Kidney glomerular epithelial cell (primary cell): ENCODE measurements around the gene RAB3GAP1.
"Not testable (repeated sequence)": the region's sequence is repeated elsewhere in the genome, so short reads cannot be mapped to it uniquely, and the experiment has no call there.

Experiments used
- DNase-seq: peaks from one replicate; lab custom pipeline; 2025; lab: John Stamatoyannopoulos, UW

RAB3GAP1 gene

GRCh38 chr2:135052042-135052876, at the start of gene RAB3GAP1:
Gene RAB3GAP1, plus strand, starts transcription at chr2:135052292. Its CDS starts 16 bp downstream, at chr2:135052308.
- DNase-seq = peak; percentile 90

- DNase-seq = no peak
Measured at GRCh38 chr2:135002836-135003235, 49.3 kb upstream of the RAB3GAP1 start.

DNA sequence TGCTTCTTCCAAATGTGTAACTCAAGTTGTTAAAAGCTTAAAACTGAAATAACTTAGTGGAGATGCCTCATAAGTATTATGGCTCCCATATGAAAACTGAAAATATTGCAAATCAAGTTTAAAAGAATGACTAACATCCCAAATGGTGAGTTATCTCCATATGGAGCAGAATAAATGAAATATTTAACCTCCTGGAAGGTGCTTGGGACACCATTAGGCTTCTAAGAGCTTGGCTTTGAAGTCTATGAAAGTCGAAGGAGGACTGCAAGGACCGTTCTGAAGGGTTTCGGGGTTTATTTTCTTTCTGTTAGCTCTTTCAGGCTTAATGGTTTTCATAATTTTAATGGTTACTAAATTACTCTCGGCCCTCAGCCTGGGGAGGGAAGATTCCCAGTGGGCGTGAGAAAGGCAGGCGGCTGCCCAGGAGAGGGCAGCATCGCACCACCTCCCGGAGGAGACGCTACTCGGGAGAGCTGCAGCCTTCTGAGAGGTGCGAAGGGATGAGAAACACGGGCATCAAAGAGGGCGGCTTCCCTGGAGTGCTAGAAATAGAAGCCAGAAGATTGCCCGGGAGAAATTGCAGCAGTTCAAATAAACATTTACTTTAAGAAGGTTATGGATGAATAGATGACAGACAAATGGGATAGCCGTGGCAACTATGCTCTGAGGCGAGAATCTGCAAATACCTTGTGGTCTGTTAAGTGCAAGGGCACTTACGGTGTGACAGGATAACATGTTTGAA, 47.9 kb upstream of the RAB3GAP1 start:
- peak; percentile 51 for DNase-seq

DNA sequence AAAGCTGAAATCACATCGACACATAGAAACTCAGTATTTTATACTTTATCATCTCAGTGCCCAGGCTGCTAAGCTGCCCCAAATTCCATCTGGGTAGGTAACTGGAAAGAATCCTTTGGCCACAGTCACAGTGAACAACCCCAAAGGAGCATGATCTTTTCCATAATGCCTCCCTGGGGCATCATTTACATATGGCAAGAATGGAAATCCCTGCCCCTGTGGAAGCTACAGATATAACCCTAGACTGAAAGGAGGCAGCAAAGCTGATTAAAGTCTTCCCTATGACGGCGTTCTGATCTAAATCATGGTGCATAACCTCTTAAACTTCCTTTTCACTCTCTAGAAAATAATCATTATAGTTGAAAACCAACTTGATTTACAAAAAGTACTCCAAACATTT, 46.3 kb upstream of the RAB3GAP1 start:
- DNase-seq = peak; percentile 4

DNA sequence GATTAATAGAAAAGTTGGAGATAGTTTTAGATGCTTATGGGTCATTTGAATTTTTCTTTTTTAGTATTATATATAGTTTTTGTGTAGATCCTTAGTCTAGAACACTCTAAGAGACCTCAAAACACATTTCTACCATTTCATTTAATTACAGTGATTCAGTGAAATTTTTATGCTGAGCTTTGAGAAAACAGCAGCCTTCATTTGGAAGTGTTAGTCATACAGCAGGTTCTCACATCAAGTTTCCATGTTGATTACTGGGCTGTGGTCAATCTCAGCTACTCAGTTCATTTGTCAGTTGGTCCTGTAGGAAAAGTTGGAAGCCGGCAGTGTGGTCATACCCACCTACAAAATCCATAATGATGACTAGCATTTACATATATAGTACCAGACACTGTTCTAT, 42.8 kb upstream of the RAB3GAP1 start:
- no peak for DNase-seq

- DNase-seq = no peak
Measured at GRCh38 chr2:135010200-135010942, 41.7 kb upstream of the RAB3GAP1 start.

GRCh38 chr2:135011633-135012032, 40.5 kb upstream of the RAB3GAP1 start:
- DNase-seq = no peak

DNA sequence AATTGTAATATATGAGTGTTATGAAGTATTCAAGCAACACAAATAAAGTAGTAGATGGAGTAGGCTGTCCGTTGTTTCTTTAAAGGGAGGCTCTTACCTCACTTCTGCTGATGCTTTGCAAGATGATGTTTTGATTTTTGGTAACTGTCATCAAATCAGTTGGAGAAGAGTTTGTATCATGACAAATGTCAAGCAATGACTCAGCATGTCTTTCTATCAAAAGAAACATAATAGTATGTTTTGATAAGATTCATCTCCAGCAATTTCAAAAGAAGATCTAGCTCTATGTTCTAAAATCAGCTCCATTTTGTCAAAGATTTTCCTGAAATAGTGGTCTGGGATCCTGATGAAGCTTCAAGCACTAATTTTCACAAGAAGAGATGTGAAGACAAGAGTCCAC, 30.5 kb upstream of the RAB3GAP1 start:
- no peak for DNase-seq

GRCh38 chr2:135022952-135023880, 28.9 kb upstream of the RAB3GAP1 start:
- DNase-seq = no peak

- no peak for DNase-seq
Measured at GRCh38 chr2:135023886-135024485, 28.1 kb upstream of the RAB3GAP1 start.

- DNase-seq = no peak
Measured at GRCh38 chr2:135029481-135030134, 22.5 kb upstream of the RAB3GAP1 start.

DNA sequence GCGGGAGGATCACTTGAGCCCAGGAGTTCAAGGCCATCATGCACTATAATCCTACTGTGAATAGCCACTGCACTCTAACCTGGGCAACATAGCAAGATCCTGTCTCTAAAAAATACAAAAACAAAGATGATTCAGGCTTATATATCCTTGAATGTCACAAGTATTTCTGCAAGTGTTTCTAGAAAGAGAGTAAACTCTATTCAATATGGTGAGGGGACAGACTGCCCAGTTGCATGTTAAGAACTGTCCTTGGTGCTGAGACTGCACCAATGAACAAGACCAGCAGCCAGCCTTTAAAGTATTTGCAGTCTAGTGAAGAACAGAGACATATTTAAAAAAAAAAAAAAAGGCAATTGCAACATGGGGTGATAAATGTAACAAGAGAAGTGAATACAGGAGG, 21.3 kb upstream of the RAB3GAP1 start:
- DNase-seq = no peak

DNA sequence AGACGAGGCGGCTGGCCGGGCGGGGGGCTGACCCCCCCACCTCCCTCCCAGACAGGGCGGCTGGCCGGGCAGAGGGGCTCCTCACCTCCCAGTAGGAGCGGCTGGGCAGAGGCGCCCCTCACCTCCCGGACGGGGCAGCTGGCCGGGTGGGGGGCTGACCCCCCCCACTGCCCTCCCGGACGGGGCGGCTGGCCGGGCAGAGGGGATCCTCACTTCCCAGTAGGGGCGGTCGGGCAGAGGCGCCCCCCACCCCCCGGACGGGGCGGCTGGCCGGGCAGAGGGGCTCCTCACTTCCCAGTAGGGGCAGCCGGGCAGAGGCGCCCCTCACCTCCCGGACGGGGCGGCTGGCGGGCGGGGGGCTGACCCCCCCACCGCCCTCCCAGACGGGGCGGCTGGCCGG, 18.9 kb upstream of the RAB3GAP1 start:
- not testable (repeated sequence) for DNase-seq

DNA sequence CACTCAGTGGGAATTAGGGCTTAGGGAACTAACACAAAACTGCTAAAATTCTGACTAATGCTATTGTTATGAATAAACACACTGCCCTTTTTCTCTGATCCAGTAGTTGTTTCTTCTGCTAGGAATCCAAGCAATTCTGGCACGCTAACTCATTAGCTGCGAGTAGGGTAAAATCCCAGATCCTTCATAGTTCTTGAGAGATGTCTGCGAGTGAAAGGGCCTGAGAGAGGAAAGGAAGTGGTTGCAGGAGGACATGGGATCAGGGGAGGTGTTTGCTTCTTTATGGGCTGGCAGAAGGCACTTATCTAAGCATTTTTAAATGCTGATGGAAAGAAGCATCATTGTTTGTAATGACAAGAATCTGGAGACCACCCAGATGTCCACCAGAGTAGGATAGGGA, 14.3 kb upstream of the RAB3GAP1 start:
- peak; percentile 0 for DNase-seq

DNA sequence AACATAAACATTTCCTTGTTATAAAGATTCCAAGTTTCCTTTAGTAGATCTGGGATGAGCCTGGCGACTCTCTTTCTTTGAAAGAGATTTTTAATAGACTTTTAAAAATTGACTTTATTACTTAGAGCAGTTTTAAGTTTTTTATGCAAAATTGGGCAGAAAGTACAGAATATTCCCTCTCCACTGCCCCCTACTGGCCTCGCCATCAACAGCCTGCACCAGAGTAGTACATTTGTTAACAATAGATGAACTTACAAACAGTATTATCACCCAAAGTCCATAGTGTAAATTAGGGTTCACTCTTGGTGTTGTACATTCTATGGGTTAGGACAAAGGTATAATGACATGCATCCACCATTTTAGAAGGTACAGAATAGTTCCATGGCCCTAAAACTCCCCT, 8.7 kb upstream of the RAB3GAP1 start:
- no peak for DNase-seq

- DNase-seq = no peak
Measured at GRCh38 chr2:135047300-135047699, 4.8 kb upstream of the RAB3GAP1 start, which contains the start of gene MAP3K19. Gene MAP3K19, minus strand, starts transcription at chr2:135047447. Its CDS starts 22,800 bp downstream, at chr2:135024647.

GRCh38 chr2:135048122-135048521, 4.0 kb upstream of the RAB3GAP1 start:
- no peak for DNase-seq

GRCh38 chr2:135050132-135050531, 2.0 kb upstream of the RAB3GAP1 start:
- DNase-seq = no peak

DNA sequence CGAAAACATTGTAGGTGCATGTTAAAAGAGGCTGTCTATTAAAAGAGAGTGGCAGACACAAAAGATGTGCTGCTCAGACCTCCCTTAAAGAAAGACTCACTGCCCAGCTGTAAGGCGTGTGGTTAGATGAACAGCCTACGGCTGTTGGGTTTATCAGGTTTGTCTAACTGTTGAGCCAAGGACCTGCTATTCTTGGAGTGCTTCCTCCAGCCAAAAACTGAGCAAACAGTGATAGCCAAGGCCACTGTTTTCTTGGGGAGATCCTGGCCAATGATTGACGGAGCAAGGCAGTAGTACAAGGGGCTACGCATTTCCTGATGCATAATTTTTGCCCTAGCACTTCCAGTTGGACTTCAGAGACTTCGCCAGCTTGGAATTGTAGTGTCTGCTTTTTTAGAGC, 1.4 kb upstream of the RAB3GAP1 start:
- DNase-seq = no peak

GRCh38 chr2:135052997-135053474, 944 bp downstream of the RAB3GAP1 start:
- no peak for DNase-seq
